HG03571 (cell line): ENCODE measurements around the gene TRAPPC6A.
"Not testable (repeated sequence)": the region's sequence is repeated elsewhere in the genome, so short reads cannot be mapped to it uniquely, and the experiment has no call there.

Experiments
- ATAC-seq: cut with Tn5 transposase; IDR thresholded peaks from one replicate; pipeline ENCODE4 v1.9.1; 2021; ENCODE audit not compliant: unreplicated experiment

TRAPPC6A gene

DNA sequence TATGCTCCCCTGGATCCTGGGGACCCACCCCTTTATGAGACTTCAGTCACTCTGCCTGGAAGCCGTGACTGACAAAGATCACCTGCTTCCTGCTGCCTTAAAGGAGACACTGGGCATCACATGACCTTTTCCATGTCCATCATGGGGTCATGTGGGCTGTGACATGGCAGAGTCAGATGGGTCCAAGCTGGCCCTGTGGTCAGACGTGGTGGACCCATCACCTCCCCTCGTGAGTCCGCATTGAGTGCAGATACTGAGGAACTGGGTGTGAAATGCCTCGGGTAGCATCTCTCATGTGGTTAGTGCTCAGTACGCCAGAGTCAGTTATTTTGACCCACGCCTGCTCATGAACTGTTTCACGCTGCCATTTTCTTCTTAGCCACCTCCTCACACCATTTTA is 44.4 kb downstream of the TRAPPC6A start:
- ATAC-seq = no peak

DNA sequence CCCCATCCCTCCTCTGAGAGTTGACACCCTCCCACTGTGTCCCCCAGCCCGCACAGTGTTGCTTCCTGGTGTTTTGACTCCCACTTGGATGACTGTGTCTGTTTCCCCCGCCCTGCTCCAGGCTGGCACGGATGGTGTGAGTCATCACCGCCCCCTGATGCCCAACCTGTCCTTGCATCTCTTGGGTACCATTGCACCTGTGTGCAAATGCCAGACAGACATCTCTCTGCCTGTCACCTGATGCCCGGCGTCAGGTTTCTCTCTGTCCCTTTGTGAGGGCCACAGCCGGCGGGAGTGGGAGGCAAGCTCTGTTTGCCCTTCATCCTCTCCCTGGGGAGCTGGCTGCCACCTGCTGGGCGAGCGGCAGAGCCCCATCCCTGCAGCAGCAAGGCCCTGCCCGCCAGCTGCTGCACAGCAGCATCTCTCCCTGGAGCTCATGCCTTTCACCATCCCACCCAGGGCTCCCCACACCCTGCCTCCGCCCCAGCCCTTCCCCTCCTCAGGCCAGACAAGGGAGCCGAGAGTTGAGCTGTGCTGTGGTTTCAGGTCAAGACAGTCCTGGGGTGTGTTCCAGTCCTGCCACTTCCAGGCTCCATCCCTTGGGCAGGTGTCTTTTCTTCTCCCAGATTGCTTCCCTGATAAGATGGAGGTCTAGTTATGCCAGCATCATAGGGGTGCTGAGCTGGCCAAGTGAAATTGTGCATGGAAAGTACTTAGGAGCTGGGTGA is 47.0 kb downstream of the TRAPPC6A start:
- no peak for ATAC-seq

DNA sequence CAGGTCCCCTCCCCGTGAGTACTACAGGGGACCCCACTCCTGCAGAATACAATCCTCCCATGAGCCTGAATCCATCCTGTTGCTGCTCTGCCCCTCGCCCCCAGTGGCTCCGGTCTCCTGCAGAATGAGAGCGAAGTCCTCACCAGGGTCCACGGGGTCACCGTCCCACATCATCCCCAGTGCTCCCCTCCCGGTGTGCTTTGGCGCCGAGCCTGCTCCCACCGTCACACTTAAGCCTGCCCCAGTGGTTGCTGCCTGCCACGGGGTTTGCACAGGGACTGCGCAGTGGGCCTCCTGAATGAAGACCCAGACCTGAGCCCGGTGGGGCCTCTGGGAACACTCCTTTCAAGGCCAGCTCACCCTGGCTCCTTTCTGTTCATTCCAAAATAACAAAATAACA is 47.8 kb downstream of the TRAPPC6A start:
- ATAC-seq = no peak

DNA sequence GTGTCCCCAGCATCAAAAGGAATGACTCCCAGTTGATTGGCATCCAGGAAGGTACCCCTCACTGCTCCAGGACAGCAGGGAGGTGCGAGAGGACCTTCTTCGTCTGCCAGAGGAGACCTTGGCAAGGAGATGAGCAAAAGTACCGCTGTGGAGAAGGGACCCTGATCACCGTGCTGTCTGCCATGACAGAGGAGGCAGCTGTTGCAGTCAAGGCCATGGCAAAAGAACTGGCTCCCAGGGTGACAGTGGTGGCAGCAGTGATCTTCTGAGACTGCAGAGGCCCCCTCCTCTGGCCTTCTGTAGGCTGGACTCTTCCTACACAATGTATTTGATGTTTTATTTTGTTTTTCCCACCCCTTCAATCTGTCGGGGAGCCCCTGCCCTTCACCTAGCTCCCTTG is 49.2 kb downstream of the TRAPPC6A start:
- no peak for ATAC-seq

DNA sequence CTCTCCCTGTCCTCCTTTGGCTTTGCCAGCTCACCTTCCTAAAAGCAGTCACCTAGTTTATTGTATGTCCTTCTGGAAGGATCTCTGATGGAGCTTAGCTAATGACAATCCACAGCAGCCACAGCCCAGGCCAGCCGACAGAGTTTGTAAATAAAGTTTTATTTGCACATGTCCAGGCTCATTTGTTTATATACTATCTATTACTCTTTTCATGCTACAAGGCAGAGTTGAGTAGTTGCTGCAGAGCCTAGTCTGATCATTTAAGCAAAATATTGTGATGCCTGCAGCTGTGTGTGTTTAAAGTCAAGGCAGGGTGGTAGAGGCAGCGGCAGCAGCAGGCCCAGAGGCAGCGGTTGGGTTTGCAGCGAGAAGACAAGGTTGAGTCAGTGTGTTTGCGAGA is 49.9 kb downstream of the TRAPPC6A start:
- no peak for ATAC-seq

DNA sequence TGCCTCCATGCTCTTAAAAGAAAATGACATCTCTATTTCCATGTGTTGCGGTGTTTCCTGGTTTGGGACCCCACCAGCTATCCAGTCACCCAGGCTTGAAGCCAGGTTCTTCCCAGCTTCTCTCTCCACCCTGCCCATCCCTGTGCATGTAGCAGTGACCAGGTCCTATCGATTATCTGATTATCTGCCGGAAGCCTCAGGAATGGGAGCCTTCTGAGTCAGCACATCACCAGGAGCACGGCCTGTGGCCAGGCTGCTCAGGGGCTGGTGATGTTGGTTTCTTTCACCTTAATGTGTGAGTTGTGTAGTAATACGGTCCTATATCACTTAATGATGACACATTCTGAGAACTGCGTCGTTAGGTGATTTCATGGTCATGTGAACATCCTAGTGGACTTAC is 51.4 kb downstream of the TRAPPC6A start:
- no peak for ATAC-seq

DNA sequence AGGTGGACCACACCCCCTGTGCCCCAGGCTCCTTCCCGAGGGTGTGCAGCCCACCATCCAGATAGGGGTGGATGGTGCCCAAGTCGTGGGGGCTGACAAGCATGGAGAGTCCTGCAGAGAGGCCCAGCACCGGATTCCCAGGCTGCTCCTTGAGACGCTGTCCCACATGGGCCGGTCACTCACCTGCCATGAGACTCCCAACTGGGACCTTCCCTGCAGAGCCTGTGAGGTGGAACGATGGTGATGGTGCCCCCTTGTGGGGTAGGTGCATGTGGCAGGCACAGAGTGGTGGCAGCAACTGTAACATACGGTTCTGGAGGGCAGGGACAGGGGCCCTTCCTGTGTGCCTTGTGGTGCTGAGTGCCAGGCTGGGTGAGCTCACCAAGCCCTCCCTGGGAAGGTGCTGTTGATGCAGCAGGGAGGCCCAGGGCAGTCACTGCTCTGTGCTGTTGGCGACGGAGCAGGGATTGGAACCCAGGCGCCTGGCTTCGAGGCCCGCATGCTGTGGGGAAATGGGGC is 52.0 kb downstream of the TRAPPC6A start:
- ATAC-seq = no peak

DNA sequence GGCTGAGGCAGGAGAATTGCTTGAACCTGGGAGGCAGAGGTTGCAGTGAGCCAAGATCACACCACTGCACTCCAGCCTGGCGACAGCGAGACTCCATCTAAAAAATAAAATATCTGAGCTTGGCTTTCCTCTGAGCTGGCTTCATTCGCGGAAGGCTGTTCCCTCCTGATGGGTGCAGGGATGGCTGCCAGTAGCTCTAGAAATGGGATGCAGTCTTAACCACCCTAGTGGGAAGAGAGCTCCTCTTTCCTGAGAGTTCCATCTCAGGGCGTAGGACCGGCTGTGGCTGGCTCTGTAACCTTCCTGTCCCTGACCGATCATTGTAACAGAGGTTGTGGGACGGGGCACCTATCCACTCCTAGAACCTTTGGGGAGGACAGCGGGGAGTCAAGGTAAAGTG is 52.7 kb downstream of the TRAPPC6A start:
- ATAC-seq = no peak

DNA sequence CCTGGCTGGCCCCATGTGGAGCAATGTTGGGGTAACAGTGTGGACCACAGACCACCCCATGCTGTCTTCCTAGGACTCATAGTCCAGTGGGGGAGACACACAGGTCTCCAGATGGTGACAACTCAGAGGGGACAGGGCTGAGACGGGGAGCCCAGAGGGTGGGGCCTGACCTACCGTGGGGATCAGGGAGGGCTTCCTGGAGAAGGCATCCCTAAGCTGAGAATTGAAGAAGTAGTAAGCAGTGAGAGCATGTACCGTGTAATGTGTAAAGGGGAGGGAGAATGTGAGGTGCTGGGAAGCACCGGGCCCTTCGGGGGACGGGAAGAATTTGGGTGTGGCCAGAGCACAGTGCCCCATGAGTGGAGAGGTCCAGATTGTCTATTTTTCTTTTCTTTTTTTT is 54.0 kb downstream of the TRAPPC6A start:
- no peak for ATAC-seq

DNA sequence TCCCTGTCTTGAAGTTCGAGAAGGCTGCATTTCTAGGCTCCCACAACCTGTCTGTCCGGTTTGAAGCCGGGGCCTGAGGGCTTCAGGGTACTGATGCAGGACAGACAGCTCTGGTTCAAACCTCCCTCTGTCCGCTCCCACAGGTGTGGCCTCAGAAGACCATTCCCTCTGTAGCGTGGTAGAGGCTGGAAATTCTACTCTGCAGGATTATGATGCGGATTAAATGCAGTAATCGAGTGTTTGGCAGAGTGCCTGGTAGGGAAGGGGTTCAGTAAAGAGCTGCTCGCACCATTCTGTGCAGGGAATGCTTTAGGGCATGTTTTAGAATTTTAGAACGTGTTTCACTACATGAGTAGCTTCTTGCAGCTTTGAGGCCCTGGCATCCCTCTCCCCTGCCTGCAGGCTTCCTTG is 54.6 kb downstream of the TRAPPC6A start:
- ATAC-seq = no peak

DNA sequence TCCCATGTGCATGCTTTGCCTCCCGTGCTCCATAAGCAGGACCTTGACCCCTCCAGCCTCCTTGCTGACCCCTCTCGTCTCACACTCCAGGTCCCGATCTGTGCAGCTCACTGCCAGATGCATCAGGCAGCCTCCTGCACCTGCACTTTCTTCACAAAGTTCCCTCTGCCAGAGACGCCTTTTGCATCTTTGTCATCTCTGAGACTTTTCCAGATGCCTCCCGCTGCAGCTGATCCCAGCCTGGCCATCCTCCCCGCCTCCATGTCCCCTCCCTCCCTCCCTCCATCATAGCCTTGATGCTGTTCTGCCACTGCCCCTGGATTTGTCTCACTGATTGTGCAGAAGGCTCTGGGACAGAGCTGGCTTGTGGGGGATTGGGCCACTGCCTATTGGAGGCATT is 55.2 kb downstream of the TRAPPC6A start:
- ATAC-seq = no peak

DNA sequence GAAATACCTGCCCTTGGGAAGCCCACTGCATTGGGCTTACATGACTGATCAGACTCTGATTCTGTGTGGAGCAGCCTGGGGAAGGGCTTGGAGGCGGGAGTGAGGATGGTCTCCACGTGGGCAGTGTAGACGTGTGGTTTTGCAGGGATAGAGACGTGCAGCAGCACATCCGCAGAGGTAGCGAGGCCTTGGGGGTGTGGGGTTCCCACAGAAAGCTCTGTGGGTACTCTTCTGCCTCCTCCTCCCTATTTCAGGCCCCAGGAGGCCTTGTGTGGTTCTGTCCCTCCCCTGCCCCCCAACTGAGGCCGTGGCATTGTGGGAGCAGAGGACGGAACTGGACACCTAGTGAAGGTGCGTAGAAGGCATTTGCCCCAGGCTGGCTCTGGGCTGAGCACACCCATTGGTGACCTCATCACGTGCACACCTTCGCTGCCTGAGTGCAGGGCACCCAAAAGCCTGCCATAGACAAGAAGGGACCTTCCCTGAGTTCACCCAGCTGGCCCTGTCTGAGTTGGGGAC is 56.2 kb downstream of the TRAPPC6A start:
- ATAC-seq = no peak

DNA sequence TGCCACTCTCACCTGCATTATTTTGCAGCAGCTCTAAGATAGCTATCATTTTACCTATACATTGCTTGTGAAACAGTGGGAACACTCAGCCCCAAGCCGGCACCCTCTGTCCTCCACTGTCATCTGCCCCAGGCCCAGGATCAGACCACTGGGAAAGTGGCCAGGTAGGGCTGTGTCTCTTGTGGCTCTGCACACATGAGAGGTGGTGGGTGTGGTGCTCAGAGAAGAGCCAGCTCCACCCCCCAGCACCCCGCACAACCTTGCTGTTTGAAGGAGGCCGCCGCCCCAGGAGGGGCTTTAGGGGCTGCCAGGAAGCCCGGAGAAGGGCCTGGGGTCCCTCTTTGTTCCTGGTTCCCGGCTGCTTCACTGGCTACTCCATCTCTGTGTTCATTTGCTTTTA is 58.5 kb downstream of the TRAPPC6A start:
- ATAC-seq = no peak

DNA sequence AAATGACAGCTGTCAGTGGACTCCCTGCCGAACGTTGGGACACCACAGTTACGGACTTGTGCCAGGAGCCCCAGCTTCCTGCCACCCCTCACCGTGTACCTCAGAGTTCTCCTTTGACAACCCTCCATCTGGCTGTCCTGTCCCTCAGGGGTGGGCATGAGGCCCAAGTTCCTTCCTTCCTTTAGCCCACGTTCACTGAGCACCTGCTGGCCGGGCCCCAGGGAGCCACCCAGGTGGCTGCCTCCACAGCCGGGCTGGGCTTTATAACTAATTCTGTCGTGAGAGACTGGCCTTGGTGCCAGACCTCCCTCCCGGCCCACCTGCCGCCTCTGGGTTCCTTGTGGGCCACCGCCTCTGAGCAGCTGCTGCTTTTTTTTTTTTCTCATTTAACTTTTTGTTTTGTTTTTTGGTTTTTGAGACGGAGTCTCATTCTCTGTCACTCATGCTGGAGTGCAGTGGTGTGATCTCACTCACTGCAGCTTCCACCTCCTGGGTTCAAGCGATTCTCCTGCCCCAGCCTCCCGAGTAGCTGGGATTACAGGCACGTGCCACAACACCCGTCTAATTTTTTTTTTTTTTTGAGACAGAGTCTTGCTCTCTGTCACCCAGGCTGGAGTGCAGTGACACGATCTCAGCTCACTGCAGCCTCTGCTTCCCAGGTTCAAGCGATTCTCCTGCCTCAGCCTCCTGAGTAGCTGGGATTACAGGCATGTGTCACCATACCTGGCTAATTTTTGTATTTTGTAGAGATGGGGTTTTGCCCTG is 59.3 kb downstream of the TRAPPC6A start:
- ATAC-seq = not testable (repeated sequence)

DNA sequence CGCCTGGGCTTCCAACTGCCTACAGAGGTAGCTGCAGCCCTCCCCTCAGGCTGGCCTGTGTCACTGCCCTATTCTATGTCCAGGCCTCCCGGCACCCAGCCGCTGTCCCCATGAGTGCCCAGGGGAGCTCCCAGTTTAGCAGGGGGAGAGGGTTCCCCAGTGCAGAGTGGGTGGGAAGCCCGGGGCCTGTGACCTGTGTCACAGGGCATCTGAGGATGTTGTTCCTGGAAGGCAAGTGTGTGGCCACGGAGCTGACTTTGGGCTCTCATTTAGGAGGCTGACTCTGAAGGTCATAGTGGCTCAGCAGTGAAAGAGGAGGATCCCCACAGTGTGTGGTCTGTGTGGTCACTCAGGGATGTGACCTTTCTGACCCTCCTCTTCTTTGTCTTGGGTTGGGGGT is 59.9 kb downstream of the TRAPPC6A start:
- no peak for ATAC-seq

DNA sequence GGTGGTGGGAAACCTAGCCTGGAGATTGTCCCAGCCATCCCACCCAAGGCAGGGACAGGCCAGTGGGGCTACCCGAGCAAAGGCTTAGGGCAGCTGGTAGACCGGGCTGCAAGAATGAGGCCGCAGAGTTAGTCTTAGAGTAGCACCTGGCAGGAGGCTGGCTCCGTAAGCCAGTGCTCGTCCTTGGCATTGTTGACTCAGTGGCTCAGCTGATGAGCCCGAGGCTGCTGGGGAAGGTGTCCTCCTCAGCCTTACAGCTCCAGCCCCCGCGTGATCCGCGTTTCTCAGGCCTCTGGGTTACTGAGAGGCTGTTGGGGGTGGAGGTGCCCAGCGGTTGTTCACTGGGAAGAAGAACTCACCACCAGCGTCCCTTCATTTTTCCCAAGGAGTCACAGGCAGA is 60.4 kb downstream of the TRAPPC6A start:
- no peak for ATAC-seq

DNA sequence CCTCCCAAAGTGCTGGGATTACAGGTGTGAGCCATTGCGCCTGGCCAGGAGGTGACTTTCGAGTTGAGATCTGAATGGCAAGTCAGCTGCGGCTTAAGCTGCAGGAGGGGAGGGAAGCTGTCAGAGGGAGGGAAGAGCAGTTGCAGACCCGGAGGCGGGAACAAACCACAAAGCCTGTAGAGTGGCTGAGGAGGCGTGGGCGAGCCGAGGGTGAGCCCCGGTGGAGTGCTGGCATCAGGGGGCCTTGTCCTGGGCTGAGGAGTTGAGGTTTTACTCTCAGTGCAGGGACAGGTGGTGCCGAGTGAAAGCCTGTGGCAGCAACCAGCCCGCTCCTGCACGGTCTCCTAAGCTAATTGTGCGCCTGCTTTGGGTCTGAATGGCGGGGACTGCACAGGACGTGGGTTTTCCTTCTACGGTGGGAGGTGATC is 60.9 kb downstream of the TRAPPC6A start:
- no peak for ATAC-seq

DNA sequence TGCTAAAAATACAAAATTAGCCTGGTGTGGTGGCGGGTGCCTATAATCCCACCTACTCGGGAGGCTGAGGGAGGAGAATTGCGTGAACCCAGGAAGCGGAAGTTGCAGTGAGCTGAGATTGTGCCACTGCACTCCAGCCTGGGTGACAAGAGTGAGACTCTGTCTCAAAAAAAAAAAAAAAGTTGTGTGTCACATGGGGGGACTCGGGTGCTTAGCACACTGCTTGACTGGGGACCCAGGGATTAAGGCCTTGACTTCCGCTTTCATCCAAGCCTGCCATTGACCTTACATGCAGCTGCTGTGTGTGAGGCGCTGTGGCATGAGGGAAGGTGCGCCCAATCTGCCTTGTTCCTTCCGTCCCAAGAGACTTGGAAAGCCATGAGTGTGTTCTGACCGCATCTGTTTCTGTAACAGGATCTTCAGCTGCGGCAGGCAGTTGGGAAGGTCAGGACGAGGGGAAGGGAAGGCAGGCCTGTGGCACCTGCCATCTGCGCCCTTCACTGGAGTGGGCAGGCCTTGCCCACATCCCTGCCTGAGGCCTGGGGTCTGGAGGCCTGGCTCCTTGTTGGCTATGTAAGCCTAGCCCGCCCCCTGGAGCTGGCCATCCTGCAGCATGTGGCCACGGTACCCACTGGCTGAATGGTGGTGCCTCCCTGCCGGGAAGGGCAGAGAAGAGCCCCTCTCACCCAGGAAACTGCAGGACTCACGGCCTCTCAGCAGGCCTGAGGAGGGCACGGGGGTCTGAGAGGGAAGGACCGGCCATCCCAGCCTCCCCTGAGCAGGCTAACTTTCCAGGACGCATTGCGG is 62.0 kb downstream of the TRAPPC6A start:
- ATAC-seq = no peak

DNA sequence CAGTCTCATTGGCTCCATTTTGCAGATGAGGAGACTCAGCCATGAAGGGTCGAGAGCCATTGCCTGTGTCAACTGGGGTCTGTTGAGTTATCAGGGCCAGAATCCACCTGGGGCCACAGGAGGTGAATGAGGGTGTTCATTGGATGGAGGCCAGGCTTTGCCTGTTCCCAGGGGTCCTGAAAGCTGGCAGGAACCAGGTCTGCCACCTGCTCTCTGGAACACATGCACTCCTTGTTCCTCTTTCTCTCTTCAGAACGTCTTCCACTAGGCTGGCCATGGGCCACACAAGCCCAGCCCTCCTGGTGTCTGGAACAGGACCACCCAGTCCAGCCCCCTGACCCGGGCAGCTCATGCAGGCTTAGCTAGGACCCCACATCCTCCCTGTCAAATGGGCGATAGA is 63.9 kb downstream of the TRAPPC6A start:
- ATAC-seq = no peak

DNA sequence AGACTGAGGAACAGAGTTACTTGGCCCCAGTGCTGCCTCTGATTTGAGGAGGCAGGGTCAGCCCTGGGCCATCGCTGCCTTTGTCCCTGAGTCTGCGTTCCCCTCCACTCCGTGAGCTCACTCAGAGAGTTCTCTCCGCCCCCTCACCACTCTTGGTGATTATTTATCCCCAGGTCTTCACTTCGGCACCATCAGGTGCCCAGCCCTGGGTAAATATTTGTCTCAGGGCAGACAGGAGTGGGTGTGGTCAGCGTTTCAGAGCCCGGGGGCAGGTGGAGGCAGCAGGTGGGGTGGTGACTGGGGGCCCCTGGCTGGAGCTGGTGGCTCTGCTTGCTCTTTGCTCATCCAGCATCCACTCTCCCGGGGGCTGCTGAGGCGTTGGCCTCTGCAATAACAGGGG is 64.4 kb downstream of the TRAPPC6A start:
- no peak for ATAC-seq
